PFSK-1 (cell line): ENCODE data around the gene CCDC102A.

Experiments used
- FOXP2 ChIP-seq: optimal IDR thresholded peaks from 2 replicates; pipeline ENCODE3; 2011; ENCODE audit warnings: borderline replicate concordance, control low read depth, inconsistent platforms; ENCODE audit not compliant: insufficient read depth; ENCODE audit errors: extremely low read length, extremely low read depth
- POLR2AphosphoS5 ChIP-seq: IDR thresholded peaks from 2 replicates; pipeline ENCODE4 v1.6.1; 2012; ENCODE audit warnings: low read depth, mild to moderate bottlenecking, control low read depth, low read length, moderate library complexity
- REST ChIP-seq, 2 experiments: IDR thresholded peaks; 2 replicates each; pipeline versions ENCODE4 v1.6.1 to v1.8.0; 2011 to 2012; ENCODE audit warnings: low read depth in 2 of 2, low read length in 2 of 2, control low read depth in 1 of 2, inconsistent platforms in 1 of 2, mild to moderate bottlenecking in 1 of 2, moderate library complexity in 1 of 2; ENCODE audit not compliant: insufficient read depth in 1 of 2
- SIN3A ChIP-seq: IDR thresholded peaks from 2 replicates; pipeline ENCODE4 v1.6.1; 2012; ENCODE audit warnings: mild to moderate bottlenecking, low read length, moderate library complexity, borderline replicate concordance; ENCODE audit not compliant: insufficient read depth
- TAF1 ChIP-seq: IDR thresholded peaks from 2 replicates; pipeline ENCODE4 v1.6.1; 2012; ENCODE audit warnings: low read length, control low read depth, borderline replicate concordance; ENCODE audit not compliant: insufficient read depth

The CCDC102A gene

GRCh38 chr16:57516176-57516725 is 20.1 kb downstream of the CCDC102A start:
- no peak for TF ChIP-seq SIN3A
- no peak for TF ChIP-seq FOXP2
- no peak for TF ChIP-seq REST (IDR thresholded peaks at IDR 0.05; ENCODE audit: insufficient read depth in 1 of 2, low read depth in 2 of 2, low read length in 2 of 2)
- no peak for TF ChIP-seq TAF1
- TF ChIP-seq POLR2AphosphoS5, result no peak

- no peak for TF ChIP-seq POLR2AphosphoS5
- no peak for TF ChIP-seq FOXP2
- no peak for TF ChIP-seq SIN3A
- no peak for TF ChIP-seq REST (IDR thresholded peaks at IDR 0.05; ENCODE audit: insufficient read depth in 1 of 2, low read depth in 2 of 2, low read length in 2 of 2)
- no peak for TF ChIP-seq TAF1
These were observed 21.4 kb downstream of the CCDC102A start for GRCh38 chr16:57514791-57515600.

- TF ChIP-seq REST (IDR thresholded peaks at IDR 0.05; ENCODE audit: insufficient read depth in 1 of 2, low read depth in 2 of 2, low read length in 2 of 2), result no peak
- TF ChIP-seq SIN3A, result no peak
- TF ChIP-seq POLR2AphosphoS5, result no peak
These were observed 22.0 kb downstream of the CCDC102A start for GRCh38 chr16:57514371-57514770.

- TF ChIP-seq FOXP2 (no peak), TAF1 (no peak), POLR2AphosphoS5 (no peak), REST (IDR thresholded peaks at IDR 0.05; ENCODE audit: insufficient read depth in 1 of 2, low read depth in 2 of 2, low read length in 2 of 2) (no peak), SIN3A (no peak)
These were observed 22.8 kb downstream of the CCDC102A start for GRCh38 chr16:57513371-57514102.
